ENCODE data around the gene KRTAP20-2.

The KRTAP20-2 gene

DNA sequence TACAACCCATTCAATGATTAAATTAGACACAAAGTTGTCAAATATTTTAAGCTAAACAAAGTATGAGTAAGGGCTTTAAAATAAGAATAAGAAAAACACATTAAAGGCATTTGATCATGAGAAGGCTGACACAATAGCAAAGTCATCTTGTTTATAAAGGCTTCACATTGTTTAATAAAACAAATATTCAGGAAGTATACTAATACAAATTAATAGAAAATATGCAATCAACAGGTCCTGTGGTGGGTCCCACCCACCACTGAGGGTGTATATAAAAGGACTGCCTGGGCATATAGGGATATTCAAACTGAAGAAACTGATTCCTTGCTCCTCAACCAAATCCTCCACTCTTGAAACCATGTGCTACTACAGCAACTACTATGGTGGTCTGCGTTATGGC, at the start of gene KRTAP20-2:
KRTAP20-2 (plus strand) TSS at position 301 of the 400 bp plus-strand sequence; CDS start at position 359, 58 bp downstream.
- in situ Hi-C loops (cut with MboI; ENCODE audit: low sequenced_read_pairs, unreplicated experiment): no loop called here
- DNase-seq (ENCODE audit: low spot score): no peak
- TF ChIP-seq, protein P1, sequence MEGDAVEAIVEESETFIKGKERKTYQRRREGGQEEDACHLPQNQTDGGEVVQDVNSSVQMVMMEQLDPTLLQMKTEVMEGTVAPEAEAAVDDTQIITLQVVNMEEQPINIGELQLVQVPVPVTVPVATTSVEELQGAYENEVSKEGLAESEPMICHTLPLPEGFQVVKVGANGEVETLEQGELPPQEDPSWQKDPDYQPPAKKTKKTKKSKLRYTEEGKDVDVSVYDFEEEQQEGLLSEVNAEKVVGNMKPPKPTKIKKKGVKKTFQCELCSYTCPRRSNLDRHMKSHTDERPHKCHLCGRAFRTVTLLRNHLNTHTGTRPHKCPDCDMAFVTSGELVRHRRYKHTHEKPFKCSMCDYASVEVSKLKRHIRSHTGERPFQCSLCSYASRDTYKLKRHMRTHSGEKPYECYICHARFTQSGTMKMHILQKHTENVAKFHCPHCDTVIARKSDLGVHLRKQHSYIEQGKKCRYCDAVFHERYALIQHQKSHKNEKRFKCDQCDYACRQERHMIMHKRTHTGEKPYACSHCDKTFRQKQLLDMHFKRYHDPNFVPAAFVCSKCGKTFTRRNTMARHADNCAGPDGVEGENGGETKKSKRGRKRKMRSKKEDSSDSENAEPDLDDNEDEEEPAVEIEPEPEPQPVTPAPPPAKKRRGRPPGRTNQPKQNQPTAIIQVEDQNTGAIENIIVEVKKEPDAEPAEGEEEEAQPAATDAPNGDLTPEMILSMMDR (IDR thresholded peaks at IDR 0.05; ENCODE audit: borderline replicate concordance, control extremely low read depth, extremely low read depth, insufficient read depth, missing control alignments): no peak

DNA sequence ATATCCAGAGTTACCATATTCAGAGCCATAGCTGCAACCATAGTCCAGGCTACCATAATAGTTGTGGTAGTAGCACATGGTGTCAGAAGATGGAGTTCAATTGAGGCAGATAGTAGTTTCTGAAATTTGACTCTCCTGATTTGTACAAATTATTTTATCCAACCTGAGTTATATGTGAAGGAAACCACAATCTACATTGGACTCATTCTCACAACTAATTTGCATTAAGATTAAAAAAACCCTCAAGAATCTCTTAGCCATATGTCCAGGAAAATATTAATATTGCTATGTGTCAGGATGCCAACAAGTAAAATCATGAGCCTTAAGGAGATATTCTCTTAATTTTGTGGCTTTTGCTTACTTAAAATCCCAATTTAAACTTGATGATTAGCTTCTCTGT, 44.7 kb upstream of the KRTAP20-2 start, which contains the start of gene KRTAP22-2:
KRTAP22-2 (minus strand) TSS at position 101 of the 400 bp plus-strand sequence.
- in situ Hi-C loops (cut with MboI; ENCODE audit: low sequenced_read_pairs, unreplicated experiment): no loop called here
- no peak for DNase-seq (ENCODE audit: low spot score)
- TF ChIP-seq, protein P1 (IDR thresholded peaks at IDR 0.05; ENCODE audit: borderline replicate concordance, control extremely low read depth, extremely low read depth, insufficient read depth, missing control alignments): no peak

DNA sequence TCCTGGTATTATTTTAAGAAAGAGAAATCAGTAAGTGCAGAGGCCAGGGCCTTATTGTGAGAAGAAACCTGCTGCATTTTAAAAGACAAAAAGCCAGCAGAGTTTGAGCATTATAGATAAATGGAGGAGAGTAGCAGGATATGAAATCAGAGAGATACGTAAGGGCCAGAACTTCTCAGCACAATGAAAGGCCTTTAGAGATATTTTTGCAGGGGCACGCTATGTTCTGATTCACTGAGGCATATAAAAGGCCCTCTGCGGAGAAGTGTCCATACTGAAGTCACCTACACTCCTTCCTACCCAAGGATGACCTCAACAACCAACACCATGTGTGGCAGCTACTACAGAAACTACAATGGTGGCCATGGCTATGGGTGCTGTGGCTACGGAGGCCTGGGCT, 42.9 kb upstream of the KRTAP20-2 start, which contains the start of gene KRTAP6-3:
KRTAP6-3 (plus strand) TSS at position 301 of the 400 bp plus-strand sequence; CDS start at position 307, 6 bp downstream.
- no peak for DNase-seq (ENCODE audit: low spot score)
- TF ChIP-seq, protein P1 (IDR thresholded peaks at IDR 0.05; ENCODE audit: borderline replicate concordance, control extremely low read depth, extremely low read depth, insufficient read depth, missing control alignments): no peak
- in situ Hi-C loops (cut with MboI; ENCODE audit: low sequenced_read_pairs, unreplicated experiment): no loop called here

DNA sequence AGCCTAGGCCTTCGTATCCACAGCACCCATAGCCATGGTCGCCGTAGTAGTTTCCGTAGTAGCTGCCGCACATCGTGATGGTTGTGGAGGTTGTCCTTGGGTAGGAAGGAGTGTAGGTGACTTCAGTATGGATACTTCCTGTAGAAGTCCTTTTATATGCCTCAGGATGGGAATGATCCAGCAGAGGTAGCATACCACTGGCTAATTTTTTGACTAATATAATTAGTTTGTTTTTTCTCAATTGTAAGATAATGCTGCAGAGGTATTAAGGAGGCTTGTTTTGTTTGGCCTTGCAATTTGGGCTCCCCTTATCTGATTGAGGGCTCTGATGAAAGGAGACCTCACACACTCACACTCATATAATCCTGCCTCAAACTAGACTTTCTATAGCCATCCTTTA, 36.2 kb upstream of the KRTAP20-2 start, which contains the start of gene KRTAP6-2:
KRTAP6-2 (minus strand) TSS at position 101 of the 400 bp plus-strand sequence; CDS start at position 73, 28 bp downstream.
- TF ChIP-seq, protein P1 (IDR thresholded peaks at IDR 0.05; ENCODE audit: borderline replicate concordance, control extremely low read depth, extremely low read depth, insufficient read depth, missing control alignments): no peak
- in situ Hi-C loops (cut with MboI; ENCODE audit: low sequenced_read_pairs, unreplicated experiment): no loop called here

DNA sequence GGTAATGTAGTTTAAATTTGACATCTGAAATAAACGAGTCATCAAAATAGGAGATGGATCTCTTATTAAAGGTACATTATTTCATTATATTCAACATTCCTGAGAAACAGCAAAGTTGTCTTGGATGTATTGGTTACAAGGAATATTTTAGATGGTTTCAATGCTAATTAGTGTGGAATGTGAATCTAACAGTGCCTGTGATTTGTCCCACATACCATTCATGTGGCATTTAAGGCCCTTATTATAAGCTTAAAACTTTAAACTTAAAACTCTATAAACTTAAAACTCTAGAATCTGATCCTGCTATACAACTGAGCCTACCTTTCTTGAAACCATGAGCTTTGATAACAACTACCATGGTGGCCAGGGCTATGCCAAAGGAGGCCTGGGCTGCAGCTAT, 34.2 kb upstream of the KRTAP20-2 start, which contains the start of gene KRTAP22-1:
KRTAP22-1 (plus strand) TSS at position 301 of the 400 bp plus-strand sequence.
- no peak for DNase-seq (ENCODE audit: low spot score)
- in situ Hi-C loops (cut with MboI; ENCODE audit: low sequenced_read_pairs, unreplicated experiment): no loop called here
- TF ChIP-seq, protein P1 (IDR thresholded peaks at IDR 0.05; ENCODE audit: borderline replicate concordance, control extremely low read depth, extremely low read depth, insufficient read depth, missing control alignments): no peak

More for the DNA sequence above, 36.2 kb upstream of the KRTAP20-2 start, which contains the start of gene KRTAP6-2:
- no peak for DNase-seq (ENCODE audit: low spot score)

DNA sequence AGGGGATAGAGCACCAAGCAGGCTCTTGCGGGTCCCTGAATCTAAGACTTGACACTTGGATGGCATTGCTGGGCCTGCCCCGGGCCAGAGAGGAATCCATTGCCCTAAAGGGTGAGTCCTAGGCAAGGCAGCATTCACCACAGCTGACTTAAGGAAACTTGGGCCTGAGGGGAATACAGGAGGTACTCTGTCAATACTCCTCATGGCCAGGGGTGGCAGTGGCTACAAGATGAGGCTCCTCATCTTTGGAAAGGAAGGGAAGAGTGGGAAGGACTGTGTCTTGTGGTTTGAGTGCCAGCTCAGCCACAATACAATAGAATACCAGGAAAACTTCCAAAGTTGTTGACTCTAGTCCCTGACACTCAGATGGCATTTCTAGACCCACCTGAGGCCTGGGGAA, 29.0 kb upstream of the KRTAP20-2 start:
- TF ChIP-seq, protein P1 (IDR thresholded peaks at IDR 0.05; ENCODE audit: borderline replicate concordance, control extremely low read depth, extremely low read depth, insufficient read depth, missing control alignments): no peak
- DNase-seq (ENCODE audit: low spot score): no peak
- in situ Hi-C loops (cut with MboI; ENCODE audit: low sequenced_read_pairs, unreplicated experiment): no loop called here
